Esophagus muscularis mucosa (tissue), 4 donors: ENCODE results near the gene TENM4.

Experiments used
- CTCF ChIP-seq, 3 experiments: fragments of 200-600 bp in 2 of 3; fragments of 450-650 bp in 1 of 3; sonication (generic) in 2 of 3; IDR thresholded peaks; one replicate each; pipeline ENCODE4 v1.5.1; 2017 to 2019; ENCODE audit warnings: antibody characterized with exemption in 3 of 3, mild to moderate bottlenecking in 2 of 3, moderate library complexity in 1 of 3
- EP300 ChIP-seq: sonication (generic); formaldehyde crosslinking; IDR thresholded peaks from one replicate; pipeline ENCODE4 v1.6.1; 2017; ENCODE audit warnings: antibody characterized with exemption
- POLR2A ChIP-seq: fragments of 450-650 bp; IDR thresholded peaks from one replicate; pipeline ENCODE4 v1.6.1; 2017; ENCODE audit warnings: antibody characterized with exemption, moderate library complexity, mild to moderate bottlenecking, low read depth
- POLR2AphosphoS5 ChIP-seq, 2 donors: sonication (generic); formaldehyde crosslinking; IDR thresholded peaks; one replicate each; pipeline ENCODE4 v1.6.1; 2017; ENCODE audit warnings: antibody characterized with exemption in 2 of 2

GRCh38 chr11:78731027-78731426 is 709.8 kb downstream of the TENM4 start:
- TF ChIP-seq POLR2AphosphoS5 (IDR thresholded peaks at IDR 0.05) (no peak), CTCF (IDR thresholded peaks at IDR 0.05) (no peak), POLR2A (no peak), EP300 (no peak)
